H9 (cell line): ENCODE results near the gene NTRK3. TPM values are rescaled to one million over a fixed set of nuclear protein-coding genes. Genes with fewer than 3 reads are reported as not detected.

Experiments
- DNase-seq: peaks from one replicate; pipeline ENCODE4 v3.0.0-alpha.2; 2017
- H2AFZ ChIP-seq: one replicate; pipeline ENCODE4 v1.6.1; 2013; ENCODE audit warnings: mild to moderate bottlenecking, low read length, control low read depth, moderate library complexity
- H2AK5ac ChIP-seq: 2 replicates; pipeline ENCODE4 v1.6.1; 2013; ENCODE audit warnings: low read length, control low read depth, mixed read lengths; ENCODE audit not compliant: insufficient read length
- H2BK120ac ChIP-seq: one replicate; pipeline ENCODE4 v1.6.1; 2013; ENCODE audit warnings: low read depth, mild to moderate bottlenecking, low read length, control low read depth, inconsistent platforms; ENCODE audit not compliant: poor library complexity, severe bottlenecking
- H2BK12ac ChIP-seq: 2 replicates; pipeline ENCODE4 v1.6.1; 2013; ENCODE audit warnings: low read length, control low read depth, mixed read lengths, low read depth; ENCODE audit not compliant: insufficient read length
- H2BK15ac ChIP-seq: 2 replicates; pipeline ENCODE4 v1.6.1; 2013; ENCODE audit warnings: low read depth, low read length, control low read depth
- H2BK20ac ChIP-seq: one replicate; pipeline ENCODE4 v1.6.1; 2013; ENCODE audit warnings: low read depth, mild to moderate bottlenecking, low read length, control low read depth, inconsistent platforms; ENCODE audit not compliant: poor library complexity, severe bottlenecking
- H2BK5ac ChIP-seq: 2 replicates; pipeline ENCODE4 v1.6.1; 2013; ENCODE audit warnings: low read length, control low read depth, mixed read lengths; ENCODE audit not compliant: insufficient read length
- H3K14ac ChIP-seq: 2 replicates; pipeline ENCODE4 v1.6.1; 2013; ENCODE audit warnings: low read length, control low read depth; ENCODE audit not compliant: insufficient read depth
- H3K18ac ChIP-seq: 2 replicates; pipeline ENCODE4 v1.6.1; 2013; ENCODE audit warnings: low read depth, mild to moderate bottlenecking, mixed read lengths, low read length, control low read depth; ENCODE audit not compliant: insufficient read length
- H3K23ac ChIP-seq: 2 replicates; pipeline ENCODE4 v1.6.1; 2013; ENCODE audit warnings: low read length, control low read depth, mixed read lengths, low read depth; ENCODE audit not compliant: insufficient read length
- H3K23me2 ChIP-seq: 2 replicates; pipeline ENCODE4 v1.6.1; 2013; ENCODE audit warnings: low read depth, mild to moderate bottlenecking, mixed read lengths, low read length, control low read depth; ENCODE audit not compliant: insufficient read length, poor library complexity, severe bottlenecking
- H3K27ac ChIP-seq: 2 replicates; pipeline ENCODE4 v1.5.1; 2013; ENCODE audit warnings: low read length, control low read depth, mixed read lengths, low read depth; ENCODE audit not compliant: insufficient read length
- H3K27me3 ChIP-seq: 2 replicates; pipeline ENCODE4 v1.6.1; 2013; ENCODE audit warnings: low read length, control low read depth, inconsistent platforms; ENCODE audit not compliant: insufficient read depth
- H3K4ac ChIP-seq: 2 replicates; pipeline ENCODE4 v1.6.1; 2013; ENCODE audit warnings: low read depth, mild to moderate bottlenecking, control low read depth, inconsistent platforms, low read length, moderate library complexity
- H3K4me1 ChIP-seq: 2 replicates; pipeline ENCODE4 v1.6.1; 2013; ENCODE audit warnings: low read length, control low read depth, inconsistent platforms; ENCODE audit not compliant: insufficient read depth
- H3K4me2 ChIP-seq: 2 replicates; pipeline ENCODE4 v1.6.1; 2013; ENCODE audit warnings: low read length, control low read depth, mixed read lengths; ENCODE audit not compliant: insufficient read length, insufficient read depth
- H3K56ac ChIP-seq: 2 replicates; pipeline ENCODE4 v1.6.1; 2013; ENCODE audit warnings: low read depth, mild to moderate bottlenecking, mixed read lengths, low read length, control low read depth; ENCODE audit not compliant: insufficient read length
- H3K79me1 ChIP-seq: 2 replicates; pipeline ENCODE4 v1.6.1; 2013; ENCODE audit warnings: low read depth, mild to moderate bottlenecking, moderate library complexity, low read length, control low read depth, inconsistent platforms; ENCODE audit not compliant: insufficient read depth, poor library complexity, severe bottlenecking
- H3K79me2 ChIP-seq: 2 replicates; pipeline ENCODE4 v1.6.1; 2013; ENCODE audit warnings: low read length, control low read depth, inconsistent platforms; ENCODE audit not compliant: insufficient read depth
- H3K9ac ChIP-seq: 2 replicates; pipeline ENCODE4 v1.6.1; 2013; ENCODE audit warnings: low read length, control low read depth, mixed read lengths; ENCODE audit not compliant: insufficient read length; ENCODE audit errors: extremely low read depth
- H3K9me3 ChIP-seq: one replicate; pipeline ENCODE4 v1.6.1; 2013; ENCODE audit warnings: low read depth, low read length, inconsistent platforms; ENCODE audit not compliant: control insufficient read depth
- H3T11ph ChIP-seq: one replicate; pipeline ENCODE4 v1.6.1; 2013; ENCODE audit warnings: mild to moderate bottlenecking, low read length, control low read depth, inconsistent platforms
- H4K20me1 ChIP-seq: one replicate; pipeline ENCODE4 v1.6.1; 2013; ENCODE audit not compliant: control insufficient read depth, insufficient read length, insufficient read depth
- H4K5ac ChIP-seq: 2 replicates; pipeline ENCODE4 v1.6.1; 2013; ENCODE audit warnings: low read depth, mild to moderate bottlenecking, mixed read lengths, low read length, control low read depth; ENCODE audit not compliant: insufficient read length
- H4K8ac ChIP-seq: replicated peaks from 2 replicates; pipeline ENCODE4 v1.6.1; 2013; ENCODE audit warnings: low read length, control low read depth, mixed read lengths, low read depth; ENCODE audit not compliant: insufficient read length
- H4K91ac ChIP-seq: 2 replicates; pipeline ENCODE4 v1.6.1; 2013; ENCODE audit warnings: low read depth, mild to moderate bottlenecking, moderate library complexity, mixed read lengths, low read length, control low read depth; ENCODE audit not compliant: insufficient read length
- H3K27ac Mint-ChIP-seq, 3 experiments: 2 replicates in 2 of 3; 3 replicates in 1 of 3; pipeline ENCODE4 v1.8.0; 2020 to 2021; ENCODE audit warnings: mixed read lengths in 3 of 3, mild to moderate bottlenecking in 1 of 3, moderate library complexity in 1 of 3
- H3K27me3 Mint-ChIP-seq: 2 replicates; pipeline ENCODE4 v1.8.0; 2021; ENCODE audit warnings: low read depth, mild to moderate bottlenecking, moderate library complexity, mixed read lengths
- H3K36me3 Mint-ChIP-seq, 3 experiments: 2 replicates in 2 of 3; 3 replicates in 1 of 3; pipeline ENCODE4 v1.8.0; 2020 to 2021; ENCODE audit warnings: low read depth in 3 of 3, mixed read lengths in 3 of 3; ENCODE audit not compliant: insufficient read depth in 1 of 3
- H3K4me1 Mint-ChIP-seq, 2 experiments: 2 replicates each; pipeline ENCODE4 v1.8.0; 2020; ENCODE audit warnings: mixed read lengths in 2 of 2
- H3K4me3 Mint-ChIP-seq, 2 experiments: 2 replicates in 1 of 2; 3 replicates in 1 of 2; pipeline ENCODE4 v1.8.0; 2020 to 2021; ENCODE audit warnings: mild to moderate bottlenecking in 2 of 2, mixed read lengths in 2 of 2, moderate library complexity in 1 of 2
- H3K9me3 Mint-ChIP-seq, 2 experiments: 2 replicates in 1 of 2; 3 replicates in 1 of 2; pipeline ENCODE4 v1.8.0; 2020; ENCODE audit warnings: mild to moderate bottlenecking in 2 of 2, mixed read lengths in 2 of 2, moderate library complexity in 1 of 2
- WGBS: extraction: QIAGEN DNeasy Blood & Tissue Kit; methylation state at CpG from one replicate; pipeline ENCODE4 v1.1.7; 2013; ENCODE audit warnings: missing lambda C conversion rate, low lambda C conversion rate, mixed read lengths; ENCODE audit not compliant: insufficient read length; ENCODE audit errors: extremely low coverage; 5-methylcytosine and 5-hydroxymethylcytosine counted together
- total RNA-seq: library from RNA; stranded (reverse); gene quantifications from 2 replicates; pipeline ENCODE4 v1.2.1, GENCODE V29; 2021
- TF ChIP-seq, protein P1 (sequence below): fragments of 200-600 bp; sonication (generic); conservative IDR thresholded peaks from 3 replicates; pipeline ENCODE4 v1.8.0; 2021; ENCODE audit warnings: antibody characterized with exemption, mild to moderate bottlenecking

Gene NTRK3
- total RNA-seq, 1 experiment from 2014 or later = 2.5 TPM

- Histone ChIP-seq H3K9ac (no peak overlapping the region), H4K5ac (no peak overlapping the region), H3K4me2 (no peak overlapping the region), H2BK120ac (no peak overlapping the region), H3K4me1 (no peaks in the 10 kb centered on the region), H2AK5ac (no peak overlapping the region), H2AFZ (no peak overlapping the region), H2BK20ac (no peak overlapping the region), H3K79me2 (no peaks in the 10 kb centered on the region), H2BK12ac (no peak overlapping the region), H4K91ac (no peak overlapping the region), H3K18ac (no peak overlapping the region), H4K8ac (no peak overlapping the region), H3K4ac (no peak overlapping the region), H3K9me3 (no peaks in the 10 kb centered on the region), H3K27me3 (no peaks in the 10 kb centered on the region), H3K23me2 (no peaks in the 10 kb centered on the region), H3K23ac (no peak overlapping the region), H3T11ph (no peak overlapping the region), H3K14ac (no peak overlapping the region), H3K56ac (no peak overlapping the region), H3K27ac (no peak overlapping the region), H2BK5ac (no peak overlapping the region), H2BK15ac (no peak overlapping the region), H4K20me1 (no peaks in the 10 kb centered on the region), H3K79me1 (no peaks in the 10 kb centered on the region)
- Mint-ChIP-seq H3K9me3 (no peaks in the 10 kb centered on the region), H3K4me1 (no peaks in the 10 kb centered on the region), H3K4me3 (no peak overlapping the region), H3K27me3 (peaks cover 3% of the 10 kb centered on the region), H3K27ac (no peak overlapping the region), H3K36me3 (no peaks in the 10 kb centered on the region)
- TF ChIP-seq, protein P1, sequence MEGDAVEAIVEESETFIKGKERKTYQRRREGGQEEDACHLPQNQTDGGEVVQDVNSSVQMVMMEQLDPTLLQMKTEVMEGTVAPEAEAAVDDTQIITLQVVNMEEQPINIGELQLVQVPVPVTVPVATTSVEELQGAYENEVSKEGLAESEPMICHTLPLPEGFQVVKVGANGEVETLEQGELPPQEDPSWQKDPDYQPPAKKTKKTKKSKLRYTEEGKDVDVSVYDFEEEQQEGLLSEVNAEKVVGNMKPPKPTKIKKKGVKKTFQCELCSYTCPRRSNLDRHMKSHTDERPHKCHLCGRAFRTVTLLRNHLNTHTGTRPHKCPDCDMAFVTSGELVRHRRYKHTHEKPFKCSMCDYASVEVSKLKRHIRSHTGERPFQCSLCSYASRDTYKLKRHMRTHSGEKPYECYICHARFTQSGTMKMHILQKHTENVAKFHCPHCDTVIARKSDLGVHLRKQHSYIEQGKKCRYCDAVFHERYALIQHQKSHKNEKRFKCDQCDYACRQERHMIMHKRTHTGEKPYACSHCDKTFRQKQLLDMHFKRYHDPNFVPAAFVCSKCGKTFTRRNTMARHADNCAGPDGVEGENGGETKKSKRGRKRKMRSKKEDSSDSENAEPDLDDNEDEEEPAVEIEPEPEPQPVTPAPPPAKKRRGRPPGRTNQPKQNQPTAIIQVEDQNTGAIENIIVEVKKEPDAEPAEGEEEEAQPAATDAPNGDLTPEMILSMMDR = no peak
- DNase-seq = no peak
- WGBS = no CpG with 5 or more reads among the region's 1 CpG
Observed at GRCh38 chr15:87924433-87924832, 332.1 kb downstream of the NTRK3 start.
